GM18858 (cell line): ENCODE measurements around the gene AMPH.
A peak's percentile ranks its signal among the peaks of the same experiment; 100 is the strongest.

Experiments used
- ATAC-seq: cut with Tn5 transposase; IDR thresholded peaks from one replicate; pipeline ENCODE4 v1.9.1; 2021; ENCODE audit not compliant: unreplicated experiment

AMPH gene

GRCh38 chr7:38630720-38631673 is at the start of gene AMPH:
Gene AMPH (minus strand): TSS chr7:38631373. CDS start chr7:38631351, 22 bp downstream.
- ATAC-seq = no peak

DNA sequence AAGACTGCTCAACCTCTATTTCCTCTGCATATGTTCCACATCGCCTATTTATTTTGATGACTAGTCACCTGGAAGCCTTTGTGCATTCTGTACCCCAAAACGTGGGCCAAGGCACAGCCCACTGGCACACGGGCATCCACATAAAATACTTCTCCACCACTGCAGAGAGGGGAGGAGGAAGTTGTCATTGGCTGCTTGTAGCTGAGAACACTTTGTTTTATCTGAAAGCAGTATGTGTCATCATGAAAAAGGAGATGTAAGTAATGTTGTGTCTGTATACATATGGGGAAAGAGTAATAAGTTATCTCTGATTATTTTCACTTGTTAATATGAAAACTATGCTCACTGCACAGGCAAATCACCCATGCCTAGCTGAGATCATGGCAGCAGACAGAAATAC is 48.2 kb upstream of the AMPH start:
- no peak for ATAC-seq

DNA sequence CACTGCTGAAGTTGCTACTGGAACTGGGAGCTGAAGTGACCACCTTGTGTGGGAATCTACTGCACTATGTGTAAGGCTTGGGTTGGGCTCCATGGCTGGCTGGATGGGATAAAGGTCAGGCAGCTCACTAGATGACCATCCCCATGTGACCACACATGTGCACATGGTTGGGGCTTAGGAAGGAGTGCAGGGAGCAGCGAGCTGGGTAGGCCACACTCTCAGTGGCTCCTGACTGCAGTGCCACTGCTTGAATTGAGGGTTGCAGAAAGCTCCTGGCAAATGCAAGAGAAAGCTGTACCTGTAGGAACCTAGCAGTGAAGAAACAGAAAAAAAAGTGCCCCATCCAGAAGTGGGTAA is 47.5 kb upstream of the AMPH start:
- ATAC-seq = no peak

- ATAC-seq = no peak
Measured at GRCh38 chr7:38677981-38678697, 47.0 kb upstream of the AMPH start.

DNA sequence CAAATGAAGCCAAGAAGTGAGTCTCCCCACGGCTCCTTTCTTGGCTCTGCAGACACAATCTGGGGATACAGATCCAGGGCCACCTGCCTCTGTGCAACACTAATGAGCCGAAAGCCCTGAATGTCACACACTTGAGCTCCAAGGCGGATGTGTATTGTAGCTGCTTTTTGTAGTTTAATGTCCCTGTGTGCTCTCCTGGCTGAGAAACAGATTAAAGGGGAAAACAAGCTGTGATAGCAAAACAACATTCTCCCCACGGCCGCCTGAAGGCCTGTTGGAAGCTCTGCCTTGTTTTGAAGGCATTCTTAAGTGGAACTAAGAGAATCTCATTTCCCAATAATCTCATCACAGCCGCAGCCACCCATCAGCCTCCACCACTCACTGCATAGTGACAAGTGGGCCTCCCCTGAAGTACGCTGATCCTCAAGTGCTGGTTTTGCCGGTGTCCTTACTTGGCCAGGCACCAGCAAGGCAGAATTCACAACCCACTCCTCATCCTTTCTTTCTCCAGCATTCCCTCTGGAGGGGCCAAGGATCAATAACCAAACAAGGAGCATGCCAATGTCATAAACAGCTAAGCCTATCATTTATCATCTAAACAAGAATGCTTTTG is 44.4 kb upstream of the AMPH start:
- ATAC-seq = no peak

GRCh38 chr7:38674513-38674912 is 43.3 kb upstream of the AMPH start:
- no peak for ATAC-seq

GRCh38 chr7:38673795-38674194 is 42.6 kb upstream of the AMPH start:
- ATAC-seq = no peak

- ATAC-seq = peak; percentile 57
Measured at GRCh38 chr7:38671911-38672905, 41.0 kb upstream of the AMPH start.

DNA sequence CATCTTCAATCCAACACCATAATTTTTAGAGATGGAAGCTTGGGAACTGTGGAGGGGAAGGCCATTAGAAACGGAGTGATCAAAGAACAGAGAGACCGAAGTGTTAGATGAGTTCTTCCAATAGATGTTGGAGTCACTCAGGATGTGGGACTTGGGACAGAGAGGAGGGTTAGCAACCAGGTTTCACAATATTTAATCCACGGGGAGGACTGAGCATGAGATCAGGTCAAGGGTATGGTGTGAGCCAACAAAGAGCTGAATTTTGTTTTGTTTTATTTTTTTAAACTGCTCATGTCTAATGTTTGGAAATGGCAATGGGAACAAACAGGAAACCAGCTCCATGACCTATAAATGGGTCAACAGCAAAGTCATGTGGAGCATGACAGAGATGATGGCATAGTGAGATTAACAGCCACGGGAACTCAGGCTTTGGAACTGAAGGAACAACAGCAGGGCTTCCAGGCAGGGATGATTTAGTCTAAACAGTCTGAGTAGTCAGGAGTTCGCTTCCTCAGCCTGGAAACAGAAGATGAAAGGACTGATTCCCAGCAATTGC is 38.9 kb upstream of the AMPH start:
- ATAC-seq = no peak

- ATAC-seq = no peak
Measured at GRCh38 chr7:38664972-38665371, 33.8 kb upstream of the AMPH start.

DNA sequence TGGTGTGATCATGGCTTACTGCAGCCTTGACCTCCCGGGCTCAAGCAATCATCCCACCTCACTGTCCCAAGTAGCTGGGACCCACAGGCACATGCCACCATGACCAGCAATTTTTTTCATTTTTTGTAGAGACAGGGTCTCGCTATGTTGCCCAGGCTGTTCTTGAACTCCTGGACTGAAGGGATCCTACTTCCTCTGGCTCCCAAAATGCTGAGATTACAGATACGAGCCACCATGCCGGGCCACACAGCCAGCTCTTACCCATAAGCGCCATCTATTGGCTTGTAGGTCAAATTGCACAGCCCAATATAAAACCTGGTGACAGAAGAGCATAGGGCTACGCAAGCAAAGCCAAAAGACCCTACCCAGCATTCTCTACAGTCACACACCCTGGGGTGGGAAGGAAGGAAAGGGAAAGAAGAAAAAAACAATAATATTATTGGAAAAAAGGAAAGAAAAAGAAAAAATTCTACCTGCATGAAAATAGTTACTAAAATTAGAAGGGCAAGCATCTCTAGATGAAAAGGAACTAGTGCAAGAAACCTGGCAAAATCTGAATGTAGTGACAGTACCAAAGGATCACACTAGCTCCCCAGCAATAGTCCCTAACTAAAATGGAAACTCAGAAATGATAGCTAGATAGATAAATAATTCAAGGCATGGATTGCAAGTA is 29.4 kb upstream of the AMPH start:
- peak; percentile 65 for ATAC-seq

GRCh38 chr7:38659931-38660330 is 28.8 kb upstream of the AMPH start:
- ATAC-seq = no peak

GRCh38 chr7:38658921-38659320 is 27.7 kb upstream of the AMPH start:
- no peak for ATAC-seq

DNA sequence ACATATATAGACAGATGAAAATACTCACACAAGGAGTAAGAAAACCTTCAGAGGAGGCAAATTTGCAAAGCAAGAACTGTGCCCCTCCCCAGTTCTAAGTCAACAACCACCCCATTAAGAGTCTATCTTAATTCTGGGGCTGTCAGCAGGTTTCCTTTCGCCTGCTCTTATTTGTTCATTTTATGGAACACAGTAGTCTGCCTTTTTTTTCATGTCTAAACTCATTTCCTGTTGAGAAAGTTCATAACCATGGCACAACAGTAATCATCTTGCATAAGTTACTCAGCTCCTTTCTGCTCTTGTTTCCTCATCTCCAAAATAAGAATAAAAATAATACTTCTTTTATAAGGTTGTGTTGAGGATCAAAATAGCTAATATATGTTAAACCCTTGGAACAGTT is 25.8 kb upstream of the AMPH start:
- ATAC-seq = no peak

DNA sequence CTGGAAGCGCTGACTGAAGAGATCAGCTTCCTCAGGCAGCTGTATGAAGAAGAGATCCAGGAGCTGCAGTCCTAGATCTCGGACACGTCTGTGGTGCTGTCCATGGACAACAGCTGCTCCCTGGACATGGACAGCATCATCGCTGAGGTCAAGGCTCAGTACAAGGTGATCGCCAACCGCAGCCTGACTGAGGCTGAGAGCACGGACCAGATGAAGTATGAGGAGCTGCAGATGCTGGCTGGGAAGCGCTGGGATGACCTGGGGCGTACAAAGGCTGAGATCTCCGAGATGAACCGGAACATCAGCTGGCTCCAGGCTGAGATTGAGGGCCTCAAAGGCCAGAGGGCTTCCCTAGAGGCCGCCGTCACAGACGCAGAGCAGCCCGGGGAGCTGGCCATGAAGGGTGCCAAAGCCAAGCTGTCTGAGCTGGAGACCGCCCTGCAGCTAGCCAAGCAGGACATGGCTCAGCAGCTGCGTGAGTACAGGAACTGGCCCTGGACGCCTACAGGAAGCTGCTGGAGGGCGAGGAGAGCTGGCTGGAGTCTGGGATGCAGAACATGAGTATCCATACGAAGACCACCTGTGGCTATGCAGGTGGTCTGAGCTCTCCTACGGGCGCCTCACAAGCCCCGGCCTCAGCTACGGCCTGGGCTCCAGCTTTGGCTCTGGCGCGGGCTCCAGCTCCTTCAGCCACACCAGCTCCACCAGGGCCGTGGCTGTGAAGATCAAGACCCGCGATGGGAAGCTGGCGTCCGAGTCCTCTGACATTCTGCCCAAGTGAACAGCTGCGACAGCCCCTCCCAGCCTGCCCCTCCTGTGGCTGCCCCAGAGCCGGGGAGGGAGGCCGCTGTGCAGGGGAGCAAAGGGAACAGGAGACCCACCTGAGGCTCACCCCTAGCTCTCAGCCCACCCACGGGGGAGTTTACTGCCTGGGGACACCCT is 24.9 kb upstream of the AMPH start:
- no peak for ATAC-seq

- no peak for ATAC-seq
Measured at GRCh38 chr7:38637957-38638356, 6.8 kb upstream of the AMPH start.

DNA sequence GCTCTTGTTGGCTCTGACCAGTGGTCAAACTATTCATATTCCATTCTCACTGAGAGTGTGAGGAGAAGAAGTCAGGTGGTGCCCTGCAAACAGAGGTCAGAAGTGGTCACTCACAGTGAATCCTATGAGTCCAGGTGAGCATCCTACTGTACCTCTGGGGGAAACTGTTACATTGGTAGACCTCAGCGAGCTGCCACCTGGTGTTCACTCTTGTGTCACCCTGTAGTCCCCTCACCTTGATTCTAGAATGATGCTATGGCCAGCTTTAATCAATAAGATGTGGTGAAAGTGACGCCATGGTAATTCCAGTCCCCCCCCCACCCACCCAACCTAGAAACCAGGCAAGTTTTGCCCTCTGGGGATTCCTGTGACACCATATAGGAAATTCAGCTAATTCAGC is 1.2 kb upstream of the AMPH start:
- no peak for ATAC-seq

DNA sequence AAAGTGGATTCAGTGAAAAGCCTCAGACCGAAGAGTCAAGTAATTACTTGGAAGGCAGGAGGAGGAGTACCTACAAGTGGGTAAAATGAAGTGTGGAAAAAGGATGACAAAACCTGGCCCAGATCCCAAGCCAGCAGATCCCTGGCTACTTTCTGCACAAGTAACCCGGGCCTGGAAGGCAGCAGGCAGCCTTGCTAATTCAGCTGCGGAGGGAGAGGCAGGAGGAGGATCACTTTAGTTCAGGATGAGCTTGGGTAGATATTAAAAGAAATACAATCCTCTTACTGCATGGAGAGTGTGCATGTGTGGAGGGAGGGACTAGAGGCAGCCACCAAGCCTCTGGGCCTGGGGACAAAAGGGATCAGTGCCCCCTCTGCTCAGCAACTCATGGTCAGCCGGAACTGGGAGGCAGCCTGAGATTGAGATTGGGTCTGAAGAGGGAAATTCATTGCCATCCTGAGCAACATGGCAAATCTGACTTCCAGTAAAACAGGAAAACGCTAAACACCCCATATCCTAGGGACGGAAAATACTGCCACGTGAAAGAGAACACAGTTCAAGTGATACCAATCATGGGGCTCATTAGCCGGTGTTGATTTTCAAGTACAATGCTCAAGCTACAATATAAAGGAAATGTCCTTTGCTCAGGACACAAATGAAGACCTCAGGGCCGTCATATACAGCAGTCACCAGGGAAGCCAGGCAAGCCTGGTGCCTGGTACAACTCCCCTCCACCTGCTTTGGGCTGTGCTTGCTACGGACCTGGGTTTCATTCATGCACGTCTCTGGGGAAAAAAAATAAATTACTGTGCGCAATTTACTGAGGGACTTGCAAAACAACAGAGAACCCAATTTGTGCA is 1.3 kb downstream of the AMPH start:
- no peak for ATAC-seq
